ENCODE data around the gene RAB27A. TPM values are rescaled to one million over a fixed set of nuclear protein-coding genes. Genes with fewer than 3 reads are reported as not detected.

The RAB27A gene
- total RNA-seq, 2 experiments from 2014 or later, result 63.4 to 65.8 TPM

DNA sequence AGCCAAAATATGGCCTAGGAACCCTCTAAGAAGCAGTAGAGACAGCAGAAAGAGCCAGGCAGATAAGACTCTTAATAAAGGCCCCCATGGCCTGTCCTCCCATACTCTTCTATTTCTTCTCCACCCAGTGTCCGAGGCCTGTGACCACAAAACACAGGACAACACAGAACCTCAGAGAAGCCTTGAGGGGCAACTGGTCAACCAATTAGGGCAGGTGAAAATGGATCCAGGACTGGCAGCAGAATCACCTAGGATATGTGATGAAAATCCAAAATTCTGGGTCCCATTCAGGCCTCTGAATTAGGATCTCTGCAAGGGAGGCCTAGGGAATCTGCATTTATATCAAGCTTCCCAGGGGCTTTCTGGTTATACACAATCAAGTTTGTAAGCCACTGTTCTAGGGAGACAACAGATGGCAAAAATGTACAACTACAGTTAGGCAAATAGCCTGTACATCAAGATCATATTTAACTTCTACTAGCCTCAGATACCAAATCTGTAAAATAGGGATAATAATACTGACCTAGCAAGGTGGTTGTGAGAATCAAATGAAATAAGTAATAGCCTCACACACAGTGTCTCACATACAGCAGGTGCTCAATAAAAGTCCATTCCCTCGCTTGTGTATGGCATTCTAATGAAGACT is 10.4 kb downstream of the RAB27A start:
- Mint-ChIP-seq H3K4me3 (peak overlapping the region; percentile 52), H3K27me3 (no peaks in the 10 kb centered on the region), H3K4me1 (peaks cover 90% of the 10 kb centered on the region), H3K9me3 (no peaks in the 10 kb centered on the region), H3K36me3 (ENCODE audit: low read depth) (peaks cover 35% of the 10 kb centered on the region), H3K27ac (peak overlapping the region; percentile 94)
- no peak for DNase-seq
- CTCF ChIA-PET, result interaction anchor here (1.1 kb wide), 1 partner anchor 47 kb away, joined by 3 read pairs; no protein-coding TSS in a partner anchor
- POLR2A ChIA-PET, result interaction anchor here (0.7 kb wide), 1 partner anchor 30 kb away, joined by 3 read pairs; no protein-coding TSS in a partner anchor

DNA sequence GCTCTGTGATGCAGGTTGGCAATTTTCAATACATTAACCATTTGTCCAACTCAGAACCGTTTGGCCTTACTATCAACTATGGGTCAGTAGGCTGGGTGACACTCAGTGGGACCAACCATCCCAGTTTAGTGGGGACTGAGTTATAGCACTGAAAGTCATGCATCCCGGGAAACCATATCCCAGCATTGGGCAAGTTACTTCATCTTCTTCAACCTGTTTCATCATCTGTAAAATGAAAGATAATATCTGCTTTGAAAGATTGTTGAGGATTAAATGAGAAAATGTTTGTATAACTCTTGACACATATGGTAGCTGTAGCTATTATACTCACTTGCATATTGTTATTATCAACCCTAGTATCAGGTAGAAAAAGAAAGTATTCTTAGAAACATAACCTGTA is 11.9 kb downstream of the RAB27A start:
- Mint-ChIP-seq H3K27ac (peak overlapping the region; percentile 94), H3K36me3 (ENCODE audit: low read depth) (peaks cover 44% of the 10 kb centered on the region), H3K27me3 (no peaks in the 10 kb centered on the region), H3K4me3 (peak overlapping the region; percentile 62), H3K9me3 (no peaks in the 10 kb centered on the region), H3K4me1 (peaks cover 87% of the 10 kb centered on the region)
- no peak for DNase-seq
- CTCF ChIA-PET, result no interaction called here
- POLR2A ChIA-PET, result no interaction called here

DNA sequence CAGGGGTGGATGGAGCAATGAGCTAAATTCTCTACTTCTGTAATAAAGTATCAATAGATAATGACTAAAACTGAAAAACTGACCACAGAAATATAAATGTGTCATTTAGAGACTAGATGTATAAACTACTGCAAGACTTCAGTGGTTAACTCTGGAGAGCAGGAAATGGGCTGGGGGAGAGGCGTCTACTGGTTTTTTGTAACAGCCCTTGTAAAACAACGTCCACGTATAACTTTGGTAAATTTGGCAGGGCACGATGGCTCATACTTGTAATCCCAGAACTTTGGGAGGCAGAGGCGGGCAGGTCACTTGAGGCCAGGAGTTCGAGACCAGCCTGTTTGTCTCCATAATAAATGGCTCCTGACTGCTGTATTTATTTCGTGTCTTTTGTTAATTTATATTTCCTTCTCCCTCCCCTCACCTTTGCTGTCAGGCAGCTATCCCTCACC is 12.5 kb downstream of the RAB27A start:
- no peaks in the 10 kb centered on the region for H3K27me3 Mint-ChIP-seq
- peak overlapping the region; percentile 94 for H3K27ac Mint-ChIP-seq
- peaks cover 41% of the 10 kb centered on the region for H3K36me3 Mint-ChIP-seq (ENCODE audit: low read depth)
- DNase-seq, result peak; percentile 75
- ChIA-PET CTCF (interaction anchor here (0.8 to 1.7 kb wide), 4 partner anchors 10 to 39 kb away, joined by 3 to 6 read pairs (median 5); no protein-coding TSS in a partner anchor), POLR2A (interaction anchor here (0.7 to 1.0 kb wide), 2 partner anchors 10 to 293 kb away, joined by 4 read pairs; no protein-coding TSS in a partner anchor)
- peak overlapping the region; percentile 62 for H3K4me3 Mint-ChIP-seq
- H3K4me1 Mint-ChIP-seq, result peaks cover 84% of the 10 kb centered on the region
- H3K9me3 Mint-ChIP-seq, result no peaks in the 10 kb centered on the region

DNA sequence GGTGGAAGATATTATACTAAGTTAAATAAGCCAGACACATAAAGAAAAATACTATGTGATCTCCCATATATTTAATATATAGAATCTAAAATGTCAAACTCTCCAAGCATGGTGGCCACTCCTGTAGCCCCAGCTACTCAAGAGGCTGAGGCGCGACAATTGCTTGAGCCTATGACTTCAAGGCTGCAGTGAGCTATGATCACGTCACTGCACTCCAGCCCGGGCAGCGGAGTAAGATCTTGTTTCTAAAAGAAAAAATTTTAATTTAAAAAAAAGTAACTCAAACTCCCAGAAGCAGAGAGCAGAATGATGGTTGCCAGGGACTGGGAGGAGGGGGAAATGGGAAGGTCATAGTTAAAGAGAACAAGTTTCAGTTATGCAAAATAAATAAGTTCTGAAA is 13.3 kb downstream of the RAB27A start:
- no peak for DNase-seq
- CTCF ChIA-PET, result interaction anchor here (0.6 to 1.7 kb wide), 6 partner anchors 9 to 158 kb away, joined by 3 to 6 read pairs (median 3); no protein-coding TSS in a partner anchor
- Mint-ChIP-seq H3K4me3 (peak overlapping the region; percentile 62), H3K36me3 (ENCODE audit: low read depth) (peaks cover 47% of the 10 kb centered on the region), H3K9me3 (no peaks in the 10 kb centered on the region), H3K27me3 (no peaks in the 10 kb centered on the region), H3K4me1 (peaks cover 82% of the 10 kb centered on the region), H3K27ac (peak overlapping the region; percentile 94)
- POLR2A ChIA-PET, result interaction anchor here (0.7 to 1.0 kb wide), 2 partner anchors 9 to 294 kb away, joined by 4 read pairs; no protein-coding TSS in a partner anchor

DNA sequence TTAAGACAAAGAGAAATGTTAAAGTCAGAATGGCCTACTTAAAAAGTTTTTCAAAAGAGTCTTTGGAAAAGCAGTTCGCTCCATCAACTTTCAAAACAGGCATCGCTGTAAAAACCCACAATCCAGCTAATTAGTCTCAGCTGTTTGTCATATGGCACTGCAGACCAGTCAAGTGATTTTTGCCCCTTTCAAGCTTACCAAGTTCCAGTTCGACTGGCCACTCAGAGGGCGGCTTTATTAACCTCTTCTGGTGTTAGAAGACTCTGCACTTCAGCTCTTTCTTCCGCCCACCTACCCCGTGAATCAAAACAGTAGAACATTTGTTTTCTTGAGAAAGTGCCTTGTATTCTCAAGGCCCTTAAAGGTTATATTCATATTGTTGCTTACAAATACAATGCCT is 19.3 kb downstream of the RAB27A start:
- Mint-ChIP-seq H3K36me3 (ENCODE audit: low read depth) (peaks cover 75% of the 10 kb centered on the region), H3K4me3 (no peak overlapping the region), H3K9me3 (no peaks in the 10 kb centered on the region), H3K27ac (no peak overlapping the region), H3K4me1 (peaks cover 83% of the 10 kb centered on the region), H3K27me3 (no peaks in the 10 kb centered on the region)
- ChIA-PET CTCF (interaction anchor here (1.8 to 1.9 kb wide), 2 partner anchors 12 to 18 kb away, joined by 5 to 7 read pairs; no protein-coding TSS in a partner anchor), POLR2A (no interaction called here)
- no peak for DNase-seq

DNA sequence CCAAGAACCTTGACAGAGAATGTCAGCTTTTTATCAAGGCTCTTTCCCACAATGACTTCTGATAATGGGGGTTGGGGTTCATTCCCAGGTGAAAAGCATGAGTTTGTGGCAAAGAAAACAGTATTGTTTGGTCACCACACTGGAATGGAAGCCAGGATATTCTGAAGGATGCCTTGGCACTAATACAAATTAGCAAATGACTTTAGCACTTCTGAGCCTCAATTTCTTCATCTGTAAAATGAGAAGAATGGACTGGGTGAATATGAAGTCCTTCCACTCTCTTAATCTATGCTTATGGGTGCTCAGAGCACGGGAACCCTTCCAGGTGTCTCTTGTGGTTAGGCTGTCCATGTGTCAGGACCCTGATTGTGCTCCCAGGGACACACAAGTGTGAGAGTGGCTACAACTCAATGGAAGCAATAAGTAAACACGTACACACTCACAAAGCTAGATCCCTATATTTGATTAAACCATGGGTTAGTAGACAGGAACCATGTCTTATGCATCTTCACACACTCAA is 21.4 kb downstream of the RAB27A start:
- H3K9me3 Mint-ChIP-seq, result no peaks in the 10 kb centered on the region
- H3K36me3 Mint-ChIP-seq (ENCODE audit: low read depth), result peaks cover 69% of the 10 kb centered on the region
- no peaks in the 10 kb centered on the region for H3K27me3 Mint-ChIP-seq
- ChIA-PET POLR2A (interaction anchor here (1.1 kb wide), 1 partner anchor 9 kb away, joined by 4 read pairs; no protein-coding TSS in a partner anchor), CTCF (interaction anchor here (1.2 to 1.9 kb wide), 3 partner anchors 8 to 21 kb away, joined by 5 to 7 read pairs (median 6); no protein-coding TSS in a partner anchor)
- no peak for DNase-seq
- peak overlapping the region; percentile 62 for H3K4me3 Mint-ChIP-seq
- peak overlapping the region; percentile 96 for H3K27ac Mint-ChIP-seq
- H3K4me1 Mint-ChIP-seq, result peaks cover 72% of the 10 kb centered on the region

- DNase-seq, result peak; percentile 74
- H3K36me3 Mint-ChIP-seq (ENCODE audit: low read depth), result peaks cover 69% of the 10 kb centered on the region
- H3K27me3 Mint-ChIP-seq, result no peaks in the 10 kb centered on the region
- POLR2A ChIA-PET, result interaction anchor here (0.6 to 1.1 kb wide), 2 partner anchors 9 to 108 kb away, joined by 3 to 4 read pairs; no protein-coding TSS in a partner anchor
- CTCF ChIA-PET, result interaction anchor here (0.8 to 1.5 kb wide), 7 partner anchors 9 to 50 kb away, joined by 3 to 6 read pairs (median 3); no protein-coding TSS in a partner anchor
- H3K27ac Mint-ChIP-seq, result peak overlapping the region; percentile 96
- no peaks in the 10 kb centered on the region for H3K9me3 Mint-ChIP-seq
- peaks cover 71% of the 10 kb centered on the region for H3K4me1 Mint-ChIP-seq
- H3K4me3 Mint-ChIP-seq, result peak overlapping the region; percentile 62
These were observed 22.0 kb downstream of the RAB27A start for GRCh38 chr15:55267401-55268175.

- no peak for DNase-seq
- no peaks in the 10 kb centered on the region for H3K9me3 Mint-ChIP-seq
- H3K27ac Mint-ChIP-seq, result peak overlapping the region; percentile 96
- CTCF ChIA-PET, result interaction anchor here (0.8 to 1.5 kb wide), 4 partner anchors 10 to 49 kb away, joined by 3 to 6 read pairs (median 3); no protein-coding TSS in a partner anchor
- peaks cover 65% of the 10 kb centered on the region for H3K4me1 Mint-ChIP-seq
- POLR2A ChIA-PET, result interaction anchor here (0.6 kb wide), 1 partner anchor 109 kb away, joined by 3 read pairs; no protein-coding TSS in a partner anchor
- H3K4me3 Mint-ChIP-seq, result peak overlapping the region; percentile 28
- H3K27me3 Mint-ChIP-seq, result no peaks in the 10 kb centered on the region
- peaks cover 68% of the 10 kb centered on the region for H3K36me3 Mint-ChIP-seq (ENCODE audit: low read depth)
These were observed 23.1 kb downstream of the RAB27A start for GRCh38 chr15:55266547-55266946.

DNA sequence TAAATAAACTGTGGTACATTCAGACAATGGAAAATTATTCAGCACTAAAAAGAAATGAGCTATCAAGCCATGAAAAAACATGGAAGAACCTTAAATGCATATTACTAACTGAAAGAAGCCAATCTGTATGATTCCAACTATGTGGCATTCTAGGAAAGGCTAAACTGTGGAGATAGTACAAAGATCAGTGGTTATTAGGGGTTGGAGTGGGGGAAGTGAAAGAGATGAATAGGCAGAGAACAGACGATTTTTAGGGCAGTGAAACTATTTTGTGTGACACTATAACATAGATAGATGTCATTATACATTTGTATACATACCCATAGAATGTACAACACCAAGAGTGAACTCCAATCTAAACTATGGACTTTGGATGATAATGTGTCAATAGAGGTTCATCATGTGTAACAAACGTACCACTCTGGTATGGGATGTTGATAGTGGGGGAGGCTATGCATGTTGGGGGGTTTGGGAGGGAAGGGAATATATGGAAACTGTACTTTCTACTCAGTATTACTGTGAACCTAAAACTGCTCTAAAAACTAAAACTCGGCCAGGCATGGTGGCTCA is 29.0 kb downstream of the RAB27A start:
- ChIA-PET CTCF (interaction anchor here (0.9 to 1.7 kb wide), 2 partner anchors 9 to 32 kb away, joined by 3 to 5 read pairs; no protein-coding TSS in a partner anchor), POLR2A (no interaction called here)

DNA sequence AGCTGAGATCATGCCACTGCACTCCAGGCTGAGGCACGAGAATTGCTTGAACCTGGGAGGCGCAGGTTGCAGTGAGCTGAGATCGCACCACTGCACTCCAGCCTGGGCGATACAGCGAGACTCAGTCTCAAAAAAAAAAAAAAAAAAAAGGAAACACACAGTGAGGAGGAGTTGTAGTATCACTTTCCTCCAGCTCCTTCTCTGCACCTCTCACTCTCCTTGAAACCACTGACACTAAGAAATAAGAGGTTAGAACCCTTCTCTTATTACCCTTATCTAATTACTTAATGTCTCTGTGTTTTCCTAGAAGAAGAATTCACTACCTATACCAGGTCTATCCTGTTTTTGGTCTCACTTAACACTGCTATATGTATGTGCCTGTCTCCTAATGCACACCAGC is 31.7 kb downstream of the RAB27A start:
- CTCF ChIA-PET, result no interaction called here
- Mint-ChIP-seq H3K27me3 (no peaks in the 10 kb centered on the region), H3K4me3 (no peak overlapping the region), H3K36me3 (ENCODE audit: low read depth) (peaks cover 52% of the 10 kb centered on the region), H3K27ac (peak overlapping the region; percentile 59), H3K4me1 (peaks cover 61% of the 10 kb centered on the region), H3K9me3 (peaks cover 4% of the 10 kb centered on the region)
- POLR2A ChIA-PET, result no interaction called here
- DNase-seq, result no peak

More for the DNA sequence above, 29.0 kb downstream of the RAB27A start:
- Mint-ChIP-seq H3K4me1 (peaks cover 48% of the 10 kb centered on the region), H3K27ac (no peak overlapping the region), H3K36me3 (ENCODE audit: low read depth) (peaks cover 55% of the 10 kb centered on the region), H3K9me3 (peaks cover 4% of the 10 kb centered on the region), H3K4me3 (no peak overlapping the region), H3K27me3 (no peaks in the 10 kb centered on the region)
- DNase-seq, result no peak

DNA sequence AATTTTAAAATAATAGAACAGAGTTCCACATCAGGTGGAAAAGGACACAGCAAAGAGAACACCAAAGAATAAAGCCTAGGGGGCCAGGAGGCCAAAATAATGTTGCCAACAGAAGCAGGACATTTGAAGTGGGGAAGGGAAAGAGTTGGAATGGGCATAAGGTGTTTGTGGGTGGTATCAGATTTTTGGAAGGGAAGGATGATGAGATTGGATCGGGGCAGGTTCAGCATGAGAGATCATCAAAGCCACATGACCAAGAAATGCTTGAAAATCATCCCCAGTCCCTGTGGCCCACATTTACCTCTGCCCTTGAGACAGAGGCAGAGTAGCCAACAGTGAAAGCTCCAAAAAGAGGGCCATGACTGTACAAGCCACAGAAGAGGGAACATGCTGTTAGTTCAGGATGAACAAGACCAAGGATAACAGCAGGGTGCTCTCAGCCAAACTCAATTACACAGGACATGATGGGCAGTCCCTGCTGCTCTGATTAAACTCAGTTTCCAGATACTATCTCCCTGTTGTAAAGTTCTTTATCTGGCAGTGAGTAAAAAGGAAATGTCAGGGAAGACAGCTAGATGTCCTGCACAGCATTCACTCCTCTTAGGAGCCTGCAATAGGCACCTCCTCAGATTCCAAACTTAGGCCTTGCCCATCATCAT is 32.5 kb downstream of the RAB27A start:
- H3K36me3 Mint-ChIP-seq (ENCODE audit: low read depth), result peaks cover 50% of the 10 kb centered on the region

More for the DNA sequence above, 32.5 kb downstream of the RAB27A start:
- Mint-ChIP-seq H3K4me3 (no peak overlapping the region), H3K27ac (peak overlapping the region; percentile 65), H3K27me3 (no peaks in the 10 kb centered on the region), H3K4me1 (peaks cover 65% of the 10 kb centered on the region), H3K9me3 (peaks cover 4% of the 10 kb centered on the region)
- DNase-seq, result no peak
- ChIA-PET CTCF (interaction anchor here (1.7 kb wide), 1 partner anchor 10 kb away, joined by 3 read pairs; no protein-coding TSS in a partner anchor), POLR2A (no interaction called here)
